ENCODE data around the gene RTN4.
"Not testable (repeated sequence)": the region's sequence is repeated elsewhere in the genome, so short reads cannot be mapped to it uniquely, and the experiment has no call there.

The RTN4 gene

DNA sequence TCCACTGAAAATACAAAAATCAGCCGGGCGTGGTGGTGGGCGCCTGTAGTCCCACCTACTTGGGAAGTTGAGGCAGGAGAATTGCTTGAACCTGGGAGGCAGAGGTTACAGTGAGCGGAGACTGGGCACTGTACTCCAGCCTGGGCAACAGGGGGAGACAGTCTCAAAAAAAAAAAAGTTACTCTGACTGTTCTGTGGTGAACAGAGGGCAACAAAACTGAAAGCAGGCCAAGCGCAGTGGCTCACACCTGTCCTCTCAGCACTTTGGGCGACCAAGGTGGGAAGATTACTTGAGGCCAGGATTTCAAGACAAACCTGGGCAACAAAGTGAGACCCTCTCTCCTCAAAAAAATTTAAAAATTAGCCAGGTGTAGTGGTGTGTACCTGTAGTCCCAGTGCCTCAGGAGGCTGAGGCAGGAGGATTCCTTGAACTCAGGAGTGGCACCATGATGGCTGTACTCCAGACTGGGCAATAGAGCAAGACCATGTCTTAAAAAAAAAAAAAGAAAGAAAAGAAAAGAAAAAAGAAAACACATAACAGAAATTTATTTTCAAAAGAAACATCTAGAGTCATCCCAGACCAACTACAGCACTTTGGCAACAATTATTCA is 13.6 kb upstream of the RTN4 start:
- no peak for DNase-seq

DNA sequence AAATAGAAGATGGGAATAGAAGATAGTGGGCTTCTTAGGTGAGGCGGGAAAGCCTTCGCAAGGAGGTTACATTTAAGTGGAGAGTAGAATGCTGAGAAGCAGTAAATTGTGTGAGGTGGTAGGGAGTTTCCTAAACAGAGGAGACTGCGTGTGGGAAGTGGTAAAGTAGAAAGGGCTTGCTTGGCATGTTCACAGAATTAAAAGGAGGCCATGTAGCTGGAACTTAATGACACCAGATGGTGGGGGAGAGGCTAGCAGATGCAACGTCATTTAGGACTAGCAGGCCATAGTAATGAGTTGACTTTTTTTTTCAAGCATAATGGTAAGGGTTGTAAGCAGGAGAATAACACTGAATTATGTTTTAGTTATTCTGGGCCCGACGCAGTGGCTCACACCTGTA is 13.0 kb upstream of the RTN4 start:
- DNase-seq, result peak in 1 of 14 donors; percentile 43

DNA sequence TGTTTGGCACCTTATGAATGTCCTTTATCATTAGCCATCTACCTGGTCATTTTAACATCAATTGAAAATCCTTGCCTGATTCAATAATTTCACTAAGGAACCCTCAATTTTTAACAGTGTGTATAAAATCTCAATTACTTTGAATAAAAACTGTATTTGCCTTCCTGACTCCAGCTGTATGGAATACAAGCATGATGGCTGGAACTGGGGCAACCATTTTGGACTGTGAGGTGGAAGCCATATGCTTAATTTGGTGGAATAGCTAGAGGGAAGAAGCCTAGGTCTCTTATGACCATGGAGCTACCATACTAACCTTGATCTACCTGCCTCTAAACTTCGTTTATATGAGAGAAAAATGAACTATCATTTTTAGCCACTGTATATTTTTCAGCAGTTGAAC is 12.5 kb upstream of the RTN4 start:
- no peak for DNase-seq

DNA sequence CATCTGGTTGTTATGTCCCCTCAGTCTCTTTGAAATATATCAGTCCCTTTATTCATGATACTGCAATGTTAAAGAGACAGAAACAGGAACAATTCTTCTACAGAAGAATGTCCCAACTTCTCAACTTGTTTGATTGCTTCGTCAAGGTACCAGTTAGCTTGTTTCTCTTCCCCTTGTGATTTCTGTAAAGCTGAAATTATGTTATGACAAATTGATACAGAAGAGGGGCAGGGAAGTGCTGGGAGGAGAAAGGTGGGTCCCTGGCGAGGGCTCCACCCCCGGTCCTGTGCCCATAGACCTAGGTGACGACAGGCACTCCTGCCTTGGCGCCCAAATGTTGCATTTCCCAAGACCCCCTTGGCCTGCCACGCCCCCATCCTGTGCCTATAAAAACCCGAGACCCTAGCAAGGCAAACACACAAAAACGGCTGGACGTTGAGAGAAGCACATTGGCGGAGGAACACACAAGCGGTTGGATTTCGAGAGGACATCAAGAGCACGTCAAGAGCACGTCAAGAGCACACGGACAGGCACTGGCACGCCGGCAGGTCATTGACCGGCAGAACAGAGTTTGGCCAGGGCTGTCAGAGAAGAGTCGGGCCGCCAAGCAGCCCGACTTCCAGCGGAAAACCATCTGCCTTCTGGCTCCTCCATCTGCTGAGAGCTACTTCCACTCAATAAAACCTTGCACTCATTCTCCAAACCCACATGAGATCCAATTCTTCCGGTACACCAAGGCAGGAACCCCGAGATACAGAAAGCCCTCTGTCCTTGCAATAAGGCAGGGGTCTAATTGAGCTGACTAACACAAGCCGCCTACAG is 11.5 kb upstream of the RTN4 start:
- DNase-seq, result peak in 1 of 14 donors; percentile 13

DNA sequence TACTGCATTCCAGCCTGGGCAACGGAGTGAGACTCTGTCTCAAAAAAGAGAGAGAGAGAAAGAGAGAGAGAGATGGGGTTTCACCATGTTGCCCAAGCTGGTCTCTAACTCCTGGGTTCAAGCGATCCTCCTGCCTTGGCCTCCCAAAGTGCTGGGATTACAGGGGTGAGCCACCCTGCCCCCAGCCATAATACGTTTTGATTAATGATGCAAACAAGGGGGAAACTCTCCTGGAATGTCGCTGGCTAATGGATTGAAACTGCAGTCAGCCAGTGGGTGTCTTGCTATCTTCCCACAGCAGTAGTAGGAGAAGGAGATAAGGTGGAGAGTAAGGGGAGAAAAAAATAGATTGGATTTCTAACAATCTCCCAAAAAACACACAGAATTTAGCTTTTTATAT is 9.5 kb upstream of the RTN4 start:
- DNase-seq, result no peak

DNA sequence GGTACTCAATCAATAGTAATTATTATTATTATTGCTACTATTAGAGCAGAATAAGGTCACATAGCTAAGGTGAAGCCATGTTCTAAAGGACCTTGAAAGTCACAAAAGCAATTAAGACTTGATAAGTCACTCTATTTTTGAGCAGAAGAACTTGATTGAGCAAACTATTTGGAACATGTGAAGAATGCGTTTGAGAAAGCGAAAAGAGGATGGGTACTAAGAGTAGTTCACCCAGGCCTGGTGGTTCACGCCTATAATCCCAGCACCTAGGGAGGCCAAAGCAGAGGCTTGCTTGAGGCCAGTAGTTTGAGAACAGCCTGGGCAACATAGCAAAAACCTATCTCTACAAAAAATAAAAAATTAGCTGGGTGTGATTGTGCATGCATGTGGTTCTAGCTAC is 7.2 kb upstream of the RTN4 start:
- DNase-seq, result no peak

DNA sequence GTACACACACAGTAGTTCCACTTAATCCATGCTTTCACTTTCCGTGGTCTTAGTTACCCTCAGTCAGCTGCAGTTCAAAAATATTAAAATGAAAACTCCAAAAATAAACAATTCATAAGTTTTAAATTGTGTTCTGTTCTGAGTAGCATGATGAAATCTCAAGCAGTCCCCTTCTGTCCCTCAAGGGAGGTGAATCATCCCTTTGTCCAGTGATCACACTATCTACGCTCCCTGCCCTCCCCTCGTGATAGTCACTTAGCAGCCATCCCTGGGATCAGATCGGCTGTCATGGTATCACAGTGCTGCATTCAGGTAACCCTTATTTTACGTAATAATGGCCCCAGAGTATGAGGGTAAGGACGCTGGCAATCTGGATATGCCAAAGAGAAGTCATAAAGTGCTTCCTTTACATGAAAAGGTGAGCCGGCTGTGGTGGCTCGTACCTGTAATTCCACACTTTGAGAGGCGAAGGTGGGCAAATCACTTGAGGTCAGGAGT is 5.8 kb upstream of the RTN4 start:
- DNase-seq, result peak in 1 of 14 donors; percentile 4

DNA sequence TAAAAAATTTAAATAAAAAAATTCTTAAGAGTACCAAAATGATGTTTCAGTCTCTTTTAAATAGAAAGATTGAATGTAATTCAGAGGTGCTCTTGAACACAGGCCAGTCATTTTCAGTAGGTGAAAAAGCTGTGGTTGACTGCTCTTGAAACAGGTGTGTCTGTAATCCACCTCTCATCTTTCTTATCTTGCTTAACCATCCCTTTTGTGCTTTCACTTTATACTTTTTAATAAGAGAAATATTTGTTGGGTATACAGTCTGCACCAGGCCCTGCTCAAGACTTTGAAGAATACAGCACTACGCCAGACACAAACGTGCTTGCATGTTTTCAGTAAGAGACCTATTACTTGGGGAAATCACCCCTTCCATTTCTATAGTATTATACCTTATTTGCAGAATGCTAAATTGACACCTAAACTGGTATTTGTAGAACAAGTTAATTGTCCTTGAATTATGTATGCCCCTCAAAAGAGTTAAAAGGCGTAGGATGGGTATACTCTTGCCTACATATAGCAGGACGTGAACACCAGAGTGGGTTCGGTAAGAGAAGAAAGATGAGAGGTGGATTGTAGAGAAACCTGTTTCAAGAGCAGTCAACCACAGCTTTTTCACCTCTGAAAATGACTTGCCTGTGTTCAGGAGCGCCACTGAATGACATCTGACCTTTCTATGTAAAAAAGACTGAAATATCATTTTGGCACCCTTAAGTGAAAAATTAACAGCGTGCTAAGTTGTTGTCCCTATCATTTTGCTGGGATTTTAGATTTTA is 4.0 kb upstream of the RTN4 start:
- DNase-seq, result no peak

DNA sequence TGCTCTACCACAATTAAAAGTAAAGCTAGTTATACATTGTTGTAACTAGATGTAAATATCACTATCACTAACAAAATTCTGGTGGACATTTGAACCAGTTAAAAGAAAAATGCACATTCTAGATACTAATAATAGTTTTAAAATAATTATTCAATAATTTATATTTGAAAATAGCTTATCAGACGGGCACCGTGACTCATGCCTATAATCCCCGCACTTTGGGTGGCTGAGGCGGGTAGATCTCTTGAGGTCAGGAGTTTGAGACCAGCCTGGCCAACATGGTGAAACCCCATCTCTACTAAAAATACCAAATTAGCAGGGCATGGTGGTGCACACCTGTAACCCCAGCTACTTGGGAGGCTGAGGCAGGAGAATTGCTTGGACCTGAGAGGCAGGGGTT is 3.0 kb upstream of the RTN4 start:
- DNase-seq, result not testable (repeated sequence)

DNA sequence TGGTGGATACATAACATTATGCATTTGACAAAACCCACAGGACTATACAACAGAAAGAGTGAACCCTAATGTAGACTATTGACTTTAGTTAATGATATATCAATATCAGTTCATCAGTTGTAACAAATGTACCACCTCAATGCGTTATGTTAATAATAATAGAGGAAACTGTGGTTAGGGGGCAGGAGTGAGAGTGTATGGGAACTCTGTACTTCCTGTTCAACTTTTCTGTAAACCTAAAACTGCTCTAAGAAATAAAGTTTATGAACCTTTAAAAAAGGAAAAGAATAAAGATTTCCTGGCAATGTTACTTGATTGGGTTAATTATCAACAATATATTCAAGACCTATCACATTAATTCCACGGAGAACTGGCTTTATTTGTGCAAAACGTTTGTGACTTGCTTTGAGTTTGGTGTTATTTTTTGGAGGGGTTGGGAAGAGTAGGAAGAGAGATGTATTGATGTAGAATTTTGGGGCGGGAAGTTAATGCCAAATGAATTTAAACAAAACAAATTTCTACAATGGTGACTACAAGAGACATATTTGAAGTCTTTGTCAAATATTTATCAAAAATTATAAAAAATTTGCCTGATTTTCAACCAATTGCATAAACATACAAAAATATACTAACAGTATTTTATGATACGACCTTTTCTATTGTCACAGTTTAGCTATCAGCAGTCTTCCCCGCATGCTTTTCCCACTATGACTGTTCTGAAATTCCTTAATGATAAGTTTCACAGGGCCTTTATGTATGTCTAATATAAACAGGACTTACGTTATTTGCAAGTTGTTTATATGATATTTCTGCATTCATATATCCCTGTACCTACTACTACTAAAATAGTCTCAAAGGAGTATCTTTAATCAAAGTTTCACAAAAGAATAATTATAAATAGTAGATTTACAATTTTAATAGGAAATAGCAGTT is 2.1 kb upstream of the RTN4 start:
- DNase-seq, result no peak

DNA sequence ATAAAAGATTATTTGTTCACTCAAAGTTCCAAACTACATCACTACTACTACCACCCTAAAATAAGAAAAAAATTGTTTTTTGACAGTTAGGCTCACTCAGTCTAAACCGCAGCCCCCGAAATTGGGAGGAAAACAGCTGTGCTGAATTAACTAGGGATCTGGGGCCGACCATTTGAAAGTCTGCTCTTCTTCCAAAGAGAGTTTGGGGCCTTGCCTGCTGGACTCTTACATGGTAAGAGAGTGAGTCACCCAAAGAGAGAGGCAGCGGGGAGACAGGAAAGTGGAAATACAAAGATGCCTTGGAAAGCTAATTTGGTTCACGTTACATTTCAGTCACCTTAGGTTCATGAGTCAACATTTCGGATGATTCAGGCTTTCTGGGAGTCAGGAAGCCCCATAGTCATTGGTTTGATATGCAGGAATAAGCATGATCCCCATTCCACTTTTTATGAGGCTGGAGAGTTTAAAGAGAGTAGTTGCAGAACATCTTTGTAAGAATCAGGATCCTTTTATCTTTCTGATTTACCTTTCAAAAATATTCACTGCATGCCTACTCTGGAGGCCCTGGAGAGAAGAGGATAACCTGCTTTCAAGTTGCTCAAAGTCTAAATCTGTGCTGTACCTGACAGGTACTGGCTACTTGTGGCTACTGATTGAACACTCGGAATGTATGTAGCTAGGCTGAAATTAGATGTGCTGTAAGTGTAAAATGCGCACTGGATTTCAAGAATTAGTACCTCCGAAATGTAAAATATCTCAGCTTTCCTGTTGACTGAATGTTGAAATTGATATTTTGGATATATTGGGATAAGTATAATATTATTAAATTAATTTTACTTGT is 995 bp upstream of the RTN4 start:
- peak in 6 of 14 donors; percentile 26 to 58 (median 54) for DNase-seq

DNA sequence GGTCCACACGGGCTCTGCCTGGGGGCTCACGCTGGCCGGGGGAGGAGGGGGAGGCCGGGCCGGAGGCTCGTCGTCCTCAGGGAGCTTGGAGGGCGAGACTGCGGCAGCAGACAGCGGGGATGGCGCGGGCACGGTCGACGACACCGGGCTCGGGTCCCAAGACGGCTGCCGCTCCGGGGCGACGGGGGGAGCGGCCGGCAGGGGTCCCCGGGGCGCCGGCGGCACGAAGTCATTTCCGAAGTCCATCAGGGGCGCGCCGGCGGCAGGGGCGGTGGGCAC is 491 bp downstream of the RTN4 start:
- DNase-seq, result peak in 3 of 14 donors; percentile 37 to 77 (median 73)

DNA sequence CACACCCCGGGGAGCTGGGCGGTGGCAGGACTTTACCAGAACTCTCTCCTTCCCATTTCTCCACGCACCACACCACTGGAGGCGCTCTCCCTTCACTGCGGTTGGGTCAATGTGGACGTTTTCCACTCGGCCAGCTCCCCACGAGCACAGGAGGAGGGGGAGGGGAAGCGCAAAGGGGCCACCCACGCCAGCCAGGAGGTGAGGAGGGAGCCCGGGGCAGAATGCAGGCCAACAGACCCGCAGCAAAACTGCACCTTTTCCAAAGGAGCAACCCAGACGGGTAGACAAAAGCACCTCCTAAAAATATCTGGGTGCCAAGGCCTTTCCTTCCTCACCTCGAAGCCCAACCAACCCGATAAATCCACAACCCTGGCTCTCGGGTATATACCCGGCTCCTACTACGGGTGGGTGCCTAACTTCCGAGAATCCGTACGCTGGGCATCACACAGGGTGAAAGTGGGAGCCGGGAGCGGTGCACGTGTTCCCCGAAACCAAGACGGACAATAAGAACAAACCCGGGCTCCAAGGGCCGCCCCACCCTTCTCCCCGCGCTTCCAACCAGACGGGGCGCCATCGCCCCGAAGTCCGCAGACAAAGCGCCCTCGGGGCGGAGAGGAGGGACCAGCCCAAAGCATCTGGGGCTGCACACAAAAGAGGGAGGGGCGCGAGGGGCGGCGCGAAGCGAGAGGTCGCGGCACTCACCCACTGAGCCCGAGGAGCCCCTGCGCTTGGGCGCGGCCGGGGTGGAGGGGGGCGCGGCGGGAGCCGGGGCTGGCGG is 1.0 kb downstream of the RTN4 start:
- DNase-seq, result peak in 13 of 14 donors; percentile 53 to 91 (median 85)

DNA sequence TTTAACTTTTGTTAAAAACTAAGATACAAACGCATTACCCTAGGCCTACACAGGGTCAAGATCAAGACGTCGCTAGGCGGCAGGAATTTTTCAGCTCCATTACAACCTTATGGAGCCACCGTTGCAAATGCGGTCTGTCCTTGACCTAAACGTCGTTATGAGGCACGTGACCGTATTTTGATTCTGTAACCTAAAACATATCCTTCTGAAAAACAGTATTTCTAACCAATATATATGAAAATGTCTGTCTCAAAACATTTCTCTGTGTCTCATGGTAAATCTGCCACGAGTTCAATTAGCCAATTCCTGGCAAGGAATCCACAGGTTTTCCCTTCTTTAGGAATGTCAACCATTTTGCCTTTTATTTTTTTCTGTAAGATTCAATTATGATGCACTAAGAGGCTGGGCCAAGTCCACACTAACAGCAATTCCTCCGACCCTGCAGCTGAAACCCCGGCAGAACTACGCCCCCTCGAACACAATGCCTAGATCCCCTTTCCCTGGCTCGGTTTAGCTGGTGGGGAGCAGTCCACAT is 1.7 kb downstream of the RTN4 start:
- DNase-seq, result peak in 2 of 14 donors; percentile 27 to 65

DNA sequence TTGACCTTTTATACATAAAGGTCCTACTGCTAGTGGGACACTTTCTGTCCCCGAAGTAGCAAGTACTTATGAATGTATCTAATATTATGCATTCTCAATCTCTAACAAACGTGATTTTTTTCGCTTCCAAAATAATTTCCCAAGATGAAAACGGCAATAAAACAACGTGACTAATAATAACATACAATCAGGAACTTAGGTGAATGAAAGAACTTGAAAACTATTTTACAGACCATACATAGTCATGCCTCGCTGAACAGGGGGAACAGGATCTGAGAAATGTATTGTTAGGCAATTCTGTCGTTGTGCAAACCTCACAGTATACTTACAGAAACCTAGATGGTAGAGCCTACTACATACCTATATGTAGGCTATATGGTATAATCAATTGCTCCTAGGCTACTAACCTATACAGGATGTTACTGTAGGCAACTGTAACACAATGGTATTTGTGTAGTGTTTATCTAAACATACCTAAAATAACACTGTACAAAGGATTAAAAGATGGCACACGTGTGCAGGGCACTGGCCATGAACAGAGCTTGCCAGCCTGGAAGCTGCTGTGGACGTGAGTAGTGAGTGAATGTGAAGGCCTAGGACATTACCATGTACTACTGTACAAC is 2.5 kb downstream of the RTN4 start:
- DNase-seq, result peak in 2 of 14 donors; percentile 23 to 37

DNA sequence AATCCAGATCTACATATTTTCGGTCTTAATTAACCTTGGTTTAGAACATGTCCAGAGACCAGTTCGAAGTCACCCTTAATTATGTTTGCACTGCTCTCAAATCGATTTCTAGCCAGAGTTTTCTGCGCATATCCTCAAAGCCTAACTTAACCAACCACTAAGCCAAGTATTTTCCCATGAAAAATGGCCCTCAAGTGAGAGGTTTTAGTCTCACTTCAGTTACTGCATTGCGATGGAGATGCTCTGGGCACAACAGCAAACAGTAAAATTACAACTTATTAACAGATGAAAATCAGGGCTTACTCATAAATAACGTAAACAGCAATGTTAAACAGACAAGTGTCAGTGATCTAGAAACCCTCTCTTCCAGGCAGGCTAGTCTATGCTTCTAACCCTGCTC is 4.5 kb downstream of the RTN4 start:
- no peak for DNase-seq

DNA sequence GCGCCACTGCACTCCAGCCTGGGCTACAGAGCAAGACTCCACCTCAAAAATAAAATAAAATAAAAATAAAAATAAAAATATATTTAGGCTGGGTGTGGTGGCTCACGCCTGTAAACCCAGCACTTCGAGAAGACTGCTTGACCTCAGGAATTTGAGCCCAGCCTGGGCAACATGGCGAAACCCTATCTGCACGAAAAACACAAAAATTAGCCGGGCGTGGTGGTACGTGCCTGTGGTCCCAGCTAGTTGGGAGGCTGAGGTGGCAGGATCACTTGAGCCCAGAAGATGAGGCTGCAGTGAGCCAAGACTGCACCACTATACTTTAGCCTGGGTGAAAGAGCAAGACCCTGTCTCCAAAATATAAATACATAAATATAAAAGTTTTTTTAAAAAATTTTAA is 6.4 kb downstream of the RTN4 start:
- no peak for DNase-seq

DNA sequence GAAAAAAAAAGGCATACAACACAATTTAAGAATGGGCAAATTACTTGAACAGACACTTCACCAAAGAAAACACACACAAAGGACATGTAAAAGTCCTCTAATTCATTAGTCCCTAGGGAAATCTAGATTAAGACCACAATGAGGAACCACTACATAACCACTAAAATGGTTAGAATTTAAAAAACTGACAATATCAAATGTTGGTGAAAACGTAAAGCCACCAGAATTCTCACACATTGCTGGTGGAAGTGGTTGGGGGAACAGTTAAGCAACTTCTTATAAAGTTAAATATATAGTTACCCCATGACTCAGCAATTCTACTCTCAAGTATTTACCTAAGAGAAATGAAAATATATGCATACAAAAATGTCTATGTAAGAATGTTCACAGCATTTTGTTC is 11.8 kb downstream of the RTN4 start:
- no peak for DNase-seq

DNA sequence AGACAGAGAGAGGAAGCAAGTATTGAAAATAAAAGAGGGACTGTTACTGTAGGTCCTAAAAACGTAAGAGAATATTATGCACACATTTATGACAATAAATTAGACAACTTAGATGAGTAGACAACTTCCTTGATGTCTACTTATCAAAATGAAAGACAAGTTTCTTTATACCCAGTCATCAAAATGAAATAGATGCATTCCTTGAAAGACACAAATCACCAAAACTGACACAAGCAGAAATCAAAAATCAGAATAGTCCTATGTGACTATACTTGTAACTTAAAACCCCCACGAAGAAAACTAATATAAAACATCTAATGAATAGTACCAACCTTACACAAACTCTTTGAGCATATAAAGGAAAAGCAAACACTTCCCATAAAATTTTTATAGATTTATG is 14.5 kb downstream of the RTN4 start:
- DNase-seq, result no peak

DNA sequence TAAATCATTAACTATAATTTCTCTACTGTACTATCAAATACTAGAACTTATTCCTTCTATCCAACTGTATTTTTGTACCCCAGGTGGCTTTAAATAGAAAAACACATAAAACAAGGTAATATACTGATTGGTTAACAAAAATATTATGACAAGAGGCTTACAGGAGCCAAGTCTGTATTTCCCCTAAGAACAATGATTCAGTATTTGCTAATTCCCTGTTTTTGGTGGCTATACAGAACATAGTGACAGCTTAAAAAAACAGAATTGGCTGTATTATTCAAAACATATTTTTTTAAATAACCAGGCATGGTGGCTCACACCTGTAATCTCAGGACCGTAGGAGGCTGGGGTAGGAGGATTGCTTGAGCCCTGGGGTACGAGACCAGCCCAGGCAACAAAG is 16.3 kb downstream of the RTN4 start:
- no peak for DNase-seq
